Limb (tissue), 2 donors: Measurements from ENCODE around the gene S100A4.
"Not testable (repeated sequence)": the region's sequence is repeated elsewhere in the genome, so short reads cannot be mapped to it uniquely, and the experiment has no call there.

Source experiments
- DNase-seq, 2 donors: peaks; one replicate each; pipeline ENCODE4 v3.0.0-alpha.2; 2016; ENCODE audit errors: extremely low spot score in 2 of 2

The S100A4 gene

GRCh38 chr1:153534226-153534924 is 11.2 kb downstream of the S100A4 start:
- DNase-seq = no peak

- no peak for DNase-seq
These were observed 11.9 kb downstream of the S100A4 start for GRCh38 chr1:153533689-153534201.

GRCh38 chr1:153532769-153533599 is 12.6 kb downstream of the S100A4 start:
- DNase-seq = peak; percentile 85 to 89

GRCh38 chr1:153532181-153532580 is 13.4 kb downstream of the S100A4 start:
- no peak for DNase-seq

GRCh38 chr1:153531638-153532037 is 14.0 kb downstream of the S100A4 start:
- DNase-seq = no peak

- DNase-seq = no peak
These were observed 17.9 kb downstream of the S100A4 start for GRCh38 chr1:153527683-153528040.

- no peak for DNase-seq
These were observed 18.5 kb downstream of the S100A4 start for GRCh38 chr1:153527023-153527682.

GRCh38 chr1:153526132-153526543 is 19.5 kb downstream of the S100A4 start:
- no peak for DNase-seq

- no peak for DNase-seq
These were observed 20.4 kb downstream of the S100A4 start for GRCh38 chr1:153525088-153525728.

- not testable (repeated sequence) for DNase-seq
These were observed 23.1 kb downstream of the S100A4 start for GRCh38 chr1:153522353-153523048.

- not testable (repeated sequence) for DNase-seq
These were observed 23.8 kb downstream of the S100A4 start for GRCh38 chr1:153521808-153522207.

- no peak for DNase-seq
These were observed 24.7 kb downstream of the S100A4 start for GRCh38 chr1:153520818-153521476.

- DNase-seq = not testable (repeated sequence)
These were observed 25.4 kb downstream of the S100A4 start for GRCh38 chr1:153520137-153520691.

GRCh38 chr1:153519242-153519641 is 26.4 kb downstream of the S100A4 start:
- no peak for DNase-seq

- DNase-seq = no peak
These were observed 29.9 kb downstream of the S100A4 start for GRCh38 chr1:153515504-153516394.

- no peak for DNase-seq
These were observed 31.9 kb downstream of the S100A4 start for GRCh38 chr1:153513666-153514065.

- no peak for DNase-seq
These were observed 32.6 kb downstream of the S100A4 start for GRCh38 chr1:153513023-153513422.

GRCh38 chr1:153510984-153511410 is 34.6 kb downstream of the S100A4 start:
- peak; percentile 86 to 88 for DNase-seq
